GM21515 (cell line): ENCODE data around the gene ACTN1.

Source experiments
- ATAC-seq: cut with Tn5 transposase; IDR thresholded peaks from one replicate; pipeline ENCODE4 v1.9.1; 2021; ENCODE audit not compliant: unreplicated experiment

Gene ACTN1

GRCh38 chr14:68921049-68921448 is 58.1 kb downstream of the ACTN1 start:
- no peak for ATAC-seq

GRCh38 chr14:68919129-68919927 is 59.8 kb downstream of the ACTN1 start:
- ATAC-seq = no peak

- no peak for ATAC-seq
Observed at GRCh38 chr14:68918612-68919011, 60.5 kb downstream of the ACTN1 start.

GRCh38 chr14:68916358-68916941 is 62.7 kb downstream of the ACTN1 start:
- no peak for ATAC-seq

GRCh38 chr14:68913516-68913915 is 65.6 kb downstream of the ACTN1 start:
- no peak for ATAC-seq

- ATAC-seq = no peak
Observed at GRCh38 chr14:68911594-68912227, 67.4 kb downstream of the ACTN1 start.

- no peak for ATAC-seq
Observed at GRCh38 chr14:68910540-68910939, 68.6 kb downstream of the ACTN1 start.

GRCh38 chr14:68908803-68909202 is 70.3 kb downstream of the ACTN1 start:
- ATAC-seq = no peak

GRCh38 chr14:68908201-68908600 is 70.9 kb downstream of the ACTN1 start:
- no peak for ATAC-seq

GRCh38 chr14:68906439-68906838 is 72.7 kb downstream of the ACTN1 start:
- ATAC-seq = no peak

- no peak for ATAC-seq
Observed at GRCh38 chr14:68905107-68905895, 73.8 kb downstream of the ACTN1 start.

- ATAC-seq = no peak
Observed at GRCh38 chr14:68902357-68902756, 76.7 kb downstream of the ACTN1 start.

GRCh38 chr14:68899033-68899603 is 80.0 kb downstream of the ACTN1 start:
- no peak for ATAC-seq

GRCh38 chr14:68898248-68899032 is 80.7 kb downstream of the ACTN1 start:
- ATAC-seq = no peak

GRCh38 chr14:68897559-68898155 is 81.4 kb downstream of the ACTN1 start:
- no peak for ATAC-seq

GRCh38 chr14:68896132-68896531 is 83.0 kb downstream of the ACTN1 start:
- ATAC-seq = no peak

GRCh38 chr14:68894802-68895703 is 84.0 kb downstream of the ACTN1 start:
- no peak for ATAC-seq

- no peak for ATAC-seq
Observed at GRCh38 chr14:68894123-68894522, 85.0 kb downstream of the ACTN1 start.

GRCh38 chr14:68893566-68893965 is 85.5 kb downstream of the ACTN1 start:
- ATAC-seq = no peak
